Testis (tissue), 2 donors: Measurements from ENCODE around the gene TMEM253.

Source experiments
- CTCF ChIP-seq, 3 experiments: fragments of 450-650 bp in 2 of 3; fragments of 200-600 bp in 1 of 3; sonication (generic) in 1 of 3; IDR thresholded peaks; one replicate each; pipeline ENCODE4 v1.5.1; 2016 to 2019; ENCODE audit warnings: antibody characterized with exemption in 3 of 3, mild to moderate bottlenecking in 2 of 3, moderate library complexity in 1 of 3
- POLR2A ChIP-seq: fragments of 450-650 bp; IDR thresholded peaks from one replicate; pipeline ENCODE4 v1.6.1; 2017; ENCODE audit warnings: antibody characterized with exemption, mild to moderate bottlenecking, moderate library complexity

- TF ChIP-seq CTCF (IDR thresholded peaks at IDR 0.05) = no peak
- no peak for TF ChIP-seq POLR2A
Measured at GRCh38 chr14:21055432-21056117, 45.3 kb upstream of the TMEM253 start.
